PFSK-1 (cell line): ENCODE results near the gene TSC1.

Experiments
- FOXP2 ChIP-seq: optimal IDR thresholded peaks from 2 replicates; pipeline ENCODE3; 2011; ENCODE audit warnings: borderline replicate concordance, control low read depth, inconsistent platforms; ENCODE audit not compliant: insufficient read depth; ENCODE audit errors: extremely low read length, extremely low read depth
- POLR2AphosphoS5 ChIP-seq: IDR thresholded peaks from 2 replicates; pipeline ENCODE4 v1.6.1; 2012; ENCODE audit warnings: low read depth, mild to moderate bottlenecking, control low read depth, low read length, moderate library complexity
- SIN3A ChIP-seq: IDR thresholded peaks from 2 replicates; pipeline ENCODE4 v1.6.1; 2012; ENCODE audit warnings: mild to moderate bottlenecking, low read length, moderate library complexity, borderline replicate concordance; ENCODE audit not compliant: insufficient read depth
- TAF1 ChIP-seq: IDR thresholded peaks from 2 replicates; pipeline ENCODE4 v1.6.1; 2012; ENCODE audit warnings: low read length, control low read depth, borderline replicate concordance; ENCODE audit not compliant: insufficient read depth
- TF ChIP-seq, protein P1 (sequence below), 2 experiments: IDR thresholded peaks; 2 replicates each; pipeline versions ENCODE4 v1.6.1 to v1.8.0; 2011 to 2012; ENCODE audit warnings: low read depth in 2 of 2, low read length in 2 of 2, control low read depth in 1 of 2, inconsistent platforms in 1 of 2, mild to moderate bottlenecking in 1 of 2, moderate library complexity in 1 of 2; ENCODE audit not compliant: insufficient read depth in 1 of 2

Gene TSC1

DNA sequence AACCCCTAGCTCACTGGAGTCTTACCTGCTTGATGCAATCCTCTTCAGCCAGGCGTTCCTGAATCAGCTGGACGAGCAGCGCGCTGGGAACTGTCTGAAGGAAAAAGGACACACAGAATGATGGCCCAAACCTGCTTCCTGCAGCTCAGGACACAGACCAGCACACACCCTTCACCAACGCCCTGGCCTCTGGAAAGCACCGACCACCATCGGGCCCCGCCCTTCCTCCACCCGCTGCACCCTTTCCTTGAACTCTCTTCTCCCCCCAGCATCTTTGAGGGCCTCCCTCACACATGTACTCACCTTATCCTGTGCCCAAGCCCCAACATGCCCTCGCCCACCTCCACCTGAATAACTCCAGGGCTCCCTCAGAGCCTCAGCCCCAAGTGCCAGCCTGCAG, 89.6 kb downstream of the TSC1 start:
- no peak for TF ChIP-seq SIN3A
- no peak for TF ChIP-seq TAF1
- TF ChIP-seq POLR2AphosphoS5, result no peak
- TF ChIP-seq FOXP2, result no peak
- TF ChIP-seq, protein P1, sequence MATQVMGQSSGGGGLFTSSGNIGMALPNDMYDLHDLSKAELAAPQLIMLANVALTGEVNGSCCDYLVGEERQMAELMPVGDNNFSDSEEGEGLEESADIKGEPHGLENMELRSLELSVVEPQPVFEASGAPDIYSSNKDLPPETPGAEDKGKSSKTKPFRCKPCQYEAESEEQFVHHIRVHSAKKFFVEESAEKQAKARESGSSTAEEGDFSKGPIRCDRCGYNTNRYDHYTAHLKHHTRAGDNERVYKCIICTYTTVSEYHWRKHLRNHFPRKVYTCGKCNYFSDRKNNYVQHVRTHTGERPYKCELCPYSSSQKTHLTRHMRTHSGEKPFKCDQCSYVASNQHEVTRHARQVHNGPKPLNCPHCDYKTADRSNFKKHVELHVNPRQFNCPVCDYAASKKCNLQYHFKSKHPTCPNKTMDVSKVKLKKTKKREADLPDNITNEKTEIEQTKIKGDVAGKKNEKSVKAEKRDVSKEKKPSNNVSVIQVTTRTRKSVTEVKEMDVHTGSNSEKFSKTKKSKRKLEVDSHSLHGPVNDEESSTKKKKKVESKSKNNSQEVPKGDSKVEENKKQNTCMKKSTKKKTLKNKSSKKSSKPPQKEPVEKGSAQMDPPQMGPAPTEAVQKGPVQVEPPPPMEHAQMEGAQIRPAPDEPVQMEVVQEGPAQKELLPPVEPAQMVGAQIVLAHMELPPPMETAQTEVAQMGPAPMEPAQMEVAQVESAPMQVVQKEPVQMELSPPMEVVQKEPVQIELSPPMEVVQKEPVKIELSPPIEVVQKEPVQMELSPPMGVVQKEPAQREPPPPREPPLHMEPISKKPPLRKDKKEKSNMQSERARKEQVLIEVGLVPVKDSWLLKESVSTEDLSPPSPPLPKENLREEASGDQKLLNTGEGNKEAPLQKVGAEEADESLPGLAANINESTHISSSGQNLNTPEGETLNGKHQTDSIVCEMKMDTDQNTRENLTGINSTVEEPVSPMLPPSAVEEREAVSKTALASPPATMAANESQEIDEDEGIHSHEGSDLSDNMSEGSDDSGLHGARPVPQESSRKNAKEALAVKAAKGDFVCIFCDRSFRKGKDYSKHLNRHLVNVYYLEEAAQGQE (IDR thresholded peaks at IDR 0.05; ENCODE audit: insufficient read depth in 1 of 2, low read depth in 2 of 2, low read length in 2 of 2), result no peak

DNA sequence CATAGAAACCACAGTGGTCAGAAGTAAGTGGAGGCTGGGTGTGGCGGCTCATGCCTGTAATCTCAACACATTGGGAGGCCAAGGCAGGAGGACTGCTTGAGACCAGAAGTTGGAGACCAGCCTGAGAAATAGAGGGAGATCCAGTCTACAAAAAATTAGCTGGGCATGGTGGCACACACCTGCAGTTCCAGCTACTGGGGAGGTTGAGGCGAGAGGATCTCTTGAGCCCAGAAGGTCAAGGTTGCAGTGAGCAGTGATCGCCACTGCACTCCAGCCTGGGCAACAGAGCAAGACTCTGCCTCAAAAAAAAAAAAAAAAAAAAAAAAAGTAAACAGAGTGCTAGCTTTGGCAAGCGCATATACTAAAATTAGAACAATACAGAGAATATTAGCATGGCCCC, 90.9 kb downstream of the TSC1 start:
- TF ChIP-seq POLR2AphosphoS5, result no peak
- TF ChIP-seq, protein P1 (IDR thresholded peaks at IDR 0.05; ENCODE audit: insufficient read depth in 1 of 2, low read depth in 2 of 2, low read length in 2 of 2), result no peak
- no peak for TF ChIP-seq FOXP2
- TF ChIP-seq TAF1, result no peak
- no peak for TF ChIP-seq SIN3A

DNA sequence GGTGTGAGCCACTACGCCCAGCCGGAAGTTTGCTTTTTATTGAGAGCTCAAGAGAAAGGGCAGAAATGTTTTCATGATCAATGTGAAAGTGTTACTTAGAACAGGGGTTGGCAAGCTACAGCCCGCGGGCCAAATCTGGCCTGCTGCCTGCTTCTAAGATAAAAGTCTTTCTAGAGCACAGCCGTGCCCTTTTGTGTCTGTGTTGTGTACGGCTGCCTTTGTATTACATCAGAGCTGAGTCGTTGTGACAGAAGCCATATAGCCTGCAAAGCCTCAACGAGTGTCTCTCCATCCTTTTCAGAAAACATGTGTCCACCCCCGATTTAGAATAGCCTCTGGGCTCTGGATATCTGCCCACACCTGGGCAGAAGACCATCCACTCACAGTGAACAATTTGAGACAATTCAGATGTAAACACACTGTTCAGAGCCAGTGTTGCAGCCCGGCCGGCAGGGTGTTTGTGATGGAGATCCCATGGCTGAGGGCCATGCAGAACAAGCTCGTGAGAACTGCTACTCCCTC, 95.2 kb downstream of the TSC1 start:
- TF ChIP-seq SIN3A, result no peak
- no peak for TF ChIP-seq POLR2AphosphoS5
- no peak for TF ChIP-seq FOXP2
- no peak for TF ChIP-seq TAF1
- TF ChIP-seq, protein P1 (IDR thresholded peaks at IDR 0.05; ENCODE audit: insufficient read depth in 1 of 2, low read depth in 2 of 2, low read length in 2 of 2), result no peak

DNA sequence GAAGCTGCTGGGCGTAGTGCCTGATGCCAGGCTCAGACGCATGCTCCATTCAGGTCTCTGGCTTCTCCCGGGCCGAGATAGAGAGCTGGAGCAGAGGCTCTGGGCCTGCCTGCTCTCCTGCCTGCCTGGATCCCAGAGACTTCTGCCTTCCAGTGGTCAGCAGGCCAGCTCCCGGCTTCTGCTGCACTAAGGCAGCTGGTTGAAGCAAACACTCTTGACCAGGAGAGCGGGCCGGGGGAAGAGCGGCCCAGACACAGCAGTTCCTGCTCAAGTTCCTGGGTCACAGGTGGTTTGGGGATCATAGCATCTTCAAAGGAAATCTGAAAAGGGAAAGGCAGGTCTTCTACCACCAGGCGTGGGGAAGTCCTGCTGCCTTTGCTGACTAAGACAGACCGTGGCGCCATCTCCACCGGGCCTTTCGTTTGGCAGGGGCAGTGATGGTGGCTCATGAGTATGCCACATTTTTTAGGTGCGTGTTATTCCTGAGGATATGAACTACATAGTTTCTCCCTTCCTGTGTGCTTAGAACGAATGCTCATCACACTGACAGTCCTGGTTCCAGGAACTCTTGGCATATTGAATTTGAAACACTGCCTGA, 97.4 kb downstream of the TSC1 start:
- TF ChIP-seq TAF1 (no peak), POLR2AphosphoS5 (no peak), FOXP2 (no peak), SIN3A (no peak)
- TF ChIP-seq, protein P1 (IDR thresholded peaks at IDR 0.05; ENCODE audit: insufficient read depth in 1 of 2, low read depth in 2 of 2, low read length in 2 of 2), result no peak
